Measurements from ENCODE around the gene NGB.

Gene NGB

DNA sequence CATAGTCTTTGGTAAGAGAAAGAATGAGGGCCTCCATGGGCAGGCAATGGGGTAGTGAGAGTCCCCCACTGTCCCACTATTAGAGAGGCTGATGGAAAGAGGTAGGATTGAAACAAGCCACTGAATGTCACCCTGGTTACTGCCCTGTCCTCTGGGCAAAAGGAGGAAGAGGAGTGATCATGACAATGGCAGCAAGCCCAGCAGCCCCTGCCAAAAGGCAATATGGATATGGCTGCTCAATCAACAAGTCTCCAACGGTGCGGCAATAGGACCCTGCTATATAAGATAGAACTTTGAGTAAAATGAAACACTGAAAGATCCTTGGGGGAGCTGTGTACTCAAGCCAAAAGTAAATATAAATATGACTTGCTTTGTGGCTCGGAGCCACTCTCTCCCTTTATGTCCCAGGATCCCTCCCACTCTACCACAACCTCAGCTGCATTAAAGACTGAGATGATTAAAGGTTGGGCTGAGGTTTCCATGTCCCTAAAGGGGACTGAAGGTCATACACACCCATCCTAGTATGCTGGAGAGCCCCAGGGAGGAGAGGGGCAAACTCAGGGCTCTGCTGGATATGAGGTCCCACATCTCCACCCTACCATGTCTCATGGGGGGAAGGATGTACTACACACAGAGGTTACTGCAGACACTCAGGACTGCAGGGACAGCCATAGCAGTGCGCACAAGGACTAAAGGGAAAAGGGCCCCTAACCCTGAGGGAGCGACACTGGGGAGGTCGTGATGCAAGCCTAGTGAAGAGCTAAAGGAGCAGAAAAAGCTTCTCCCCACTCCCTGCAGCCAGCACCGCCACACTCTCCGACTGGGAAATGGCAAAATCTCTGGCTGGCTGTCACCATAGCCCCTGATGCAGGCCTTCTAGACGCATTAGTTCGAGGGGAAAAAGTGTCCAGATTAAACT is 43.8 kb upstream of the NGB start:
- Histone ChIP-seq H3K9me3 (ENCODE audit: insufficient read depth, low read depth, low read length) (no peaks in the 10 kb centered on the region), H4K20me1 (ENCODE audit: insufficient read depth, low read length, poor library complexity, severe bottlenecking) (no peaks in the 10 kb centered on the region), H3K79me2 (ENCODE audit: insufficient read depth, low read length) (peaks cover 4% of the 10 kb centered on the region; the same call in 1 of the 2 replicates), H3K4me1 (ENCODE audit: insufficient read depth, low read length, poor library complexity, severe bottlenecking) (peaks cover 19% of the 10 kb centered on the region), H3K9me2 (replicated peaks; ENCODE audit: low read depth, low read length) (no peaks in the 10 kb centered on the region), H3K9ac (ENCODE audit: low read depth, low read length, poor library complexity, severe bottlenecking) (peak overlapping the region; percentile 31), H2AFZ (ENCODE audit: low read length) (no peak overlapping the region), H3F3A (ENCODE audit: low read depth) (no peaks in the 10 kb centered on the region), H3K4me2 (ENCODE audit: low read depth, low read length, poor library complexity, severe bottlenecking) (no peak overlapping the region), H3K36me3 (ENCODE audit: insufficient read depth, low read length) (peaks cover 5% of the 10 kb centered on the region; the same call in 1 of the 2 replicates), H3K27me3 (ENCODE audit: insufficient read depth, low read length, poor library complexity, severe bottlenecking) (no peaks in the 10 kb centered on the region), H3K4me3 (ENCODE audit: low read length, poor library complexity, severe bottlenecking) (no peak overlapping the region)
- TF ChIP-seq, protein P1, sequence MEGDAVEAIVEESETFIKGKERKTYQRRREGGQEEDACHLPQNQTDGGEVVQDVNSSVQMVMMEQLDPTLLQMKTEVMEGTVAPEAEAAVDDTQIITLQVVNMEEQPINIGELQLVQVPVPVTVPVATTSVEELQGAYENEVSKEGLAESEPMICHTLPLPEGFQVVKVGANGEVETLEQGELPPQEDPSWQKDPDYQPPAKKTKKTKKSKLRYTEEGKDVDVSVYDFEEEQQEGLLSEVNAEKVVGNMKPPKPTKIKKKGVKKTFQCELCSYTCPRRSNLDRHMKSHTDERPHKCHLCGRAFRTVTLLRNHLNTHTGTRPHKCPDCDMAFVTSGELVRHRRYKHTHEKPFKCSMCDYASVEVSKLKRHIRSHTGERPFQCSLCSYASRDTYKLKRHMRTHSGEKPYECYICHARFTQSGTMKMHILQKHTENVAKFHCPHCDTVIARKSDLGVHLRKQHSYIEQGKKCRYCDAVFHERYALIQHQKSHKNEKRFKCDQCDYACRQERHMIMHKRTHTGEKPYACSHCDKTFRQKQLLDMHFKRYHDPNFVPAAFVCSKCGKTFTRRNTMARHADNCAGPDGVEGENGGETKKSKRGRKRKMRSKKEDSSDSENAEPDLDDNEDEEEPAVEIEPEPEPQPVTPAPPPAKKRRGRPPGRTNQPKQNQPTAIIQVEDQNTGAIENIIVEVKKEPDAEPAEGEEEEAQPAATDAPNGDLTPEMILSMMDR (conservative IDR thresholded peaks at IDR 0.05; ENCODE audit: low read length): no peak
- no peak for TF ChIP-seq EZH2phosphoT487 (IDR thresholded peaks at IDR 0.05; ENCODE audit: borderline replicate concordance)

DNA sequence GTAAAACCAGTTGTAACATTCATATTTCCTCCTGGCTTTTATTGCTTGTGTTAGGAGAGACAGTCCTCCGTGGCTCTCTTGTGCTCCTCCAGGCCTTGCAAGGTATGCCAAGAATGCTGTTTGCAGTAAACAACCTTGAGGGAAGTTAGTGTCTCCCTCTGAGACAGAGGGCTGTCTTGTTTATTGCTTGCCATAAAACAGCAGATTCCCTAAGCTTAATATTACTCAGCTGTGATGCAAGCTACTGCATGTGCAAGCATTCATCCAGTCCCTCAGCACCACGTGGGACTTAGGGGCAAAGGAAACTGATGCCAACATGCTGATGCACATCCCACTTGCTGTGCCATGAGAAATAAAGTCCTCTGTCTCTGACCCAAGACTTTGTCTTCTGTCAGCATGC is 43.0 kb upstream of the NGB start:
- TF ChIP-seq, protein P1 (conservative IDR thresholded peaks at IDR 0.05; ENCODE audit: low read length): no peak
- no peak for TF ChIP-seq EZH2phosphoT487 (IDR thresholded peaks at IDR 0.05; ENCODE audit: borderline replicate concordance)
- H3K36me3 ChIP-seq (ENCODE audit: insufficient read depth, low read length): peaks cover 5% of the 10 kb centered on the region; the same call in 1 of the 2 replicates
- no peaks in the 10 kb centered on the region for H3K9me3 ChIP-seq (ENCODE audit: insufficient read depth, low read depth, low read length)
- H3K27me3 ChIP-seq (ENCODE audit: insufficient read depth, low read length, poor library complexity, severe bottlenecking): no peaks in the 10 kb centered on the region
- no peak overlapping the region for H3K4me2 ChIP-seq (ENCODE audit: low read depth, low read length, poor library complexity, severe bottlenecking)
- H3K4me3 ChIP-seq (ENCODE audit: low read length, poor library complexity, severe bottlenecking): no peak overlapping the region
- no peak overlapping the region for H2AFZ ChIP-seq (ENCODE audit: low read length)
- no peaks in the 10 kb centered on the region for H4K20me1 ChIP-seq (ENCODE audit: insufficient read depth, low read length, poor library complexity, severe bottlenecking)
- H3K4me1 ChIP-seq (ENCODE audit: insufficient read depth, low read length, poor library complexity, severe bottlenecking): peaks cover 15% of the 10 kb centered on the region
- H3K9ac ChIP-seq (ENCODE audit: low read depth, low read length, poor library complexity, severe bottlenecking): no peak overlapping the region
- no peaks in the 10 kb centered on the region for H3K9me2 ChIP-seq (replicated peaks; ENCODE audit: low read depth, low read length)
- H3F3A ChIP-seq (ENCODE audit: low read depth): no peaks in the 10 kb centered on the region
- no peaks in the 10 kb centered on the region; the same call in 1 of the 2 replicates for H3K79me2 ChIP-seq (ENCODE audit: insufficient read depth, low read length)

DNA sequence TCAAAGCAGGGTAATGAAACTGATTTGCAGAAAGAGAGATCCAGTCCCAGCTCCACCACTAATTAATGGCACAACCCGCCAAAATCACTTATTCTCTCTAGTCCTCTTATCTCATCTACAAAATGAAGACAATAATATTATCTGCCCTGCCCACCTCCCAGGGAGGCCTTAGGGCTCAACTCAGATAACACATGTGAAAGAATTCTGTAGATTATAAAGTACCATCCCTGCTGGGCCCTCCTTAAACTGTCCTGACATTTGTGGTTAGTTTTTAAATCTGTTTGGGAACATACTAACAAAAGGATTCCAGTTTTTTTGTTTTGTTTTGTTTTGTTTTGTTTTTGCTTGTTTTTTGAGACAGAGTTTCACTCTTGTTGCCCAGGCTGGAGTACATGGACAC is 42.4 kb upstream of the NGB start:
- Histone ChIP-seq H2AFZ (ENCODE audit: low read length) (no peak overlapping the region), H3K36me3 (ENCODE audit: insufficient read depth, low read length) (peaks cover 5% of the 10 kb centered on the region; the same call in 1 of the 2 replicates), H4K20me1 (ENCODE audit: insufficient read depth, low read length, poor library complexity, severe bottlenecking) (no peaks in the 10 kb centered on the region), H3K9ac (ENCODE audit: low read depth, low read length, poor library complexity, severe bottlenecking) (no peak overlapping the region), H3K9me2 (replicated peaks; ENCODE audit: low read depth, low read length) (no peaks in the 10 kb centered on the region), H3K79me2 (ENCODE audit: insufficient read depth, low read length) (no peaks in the 10 kb centered on the region; the same call in 1 of the 2 replicates), H3K27me3 (ENCODE audit: insufficient read depth, low read length, poor library complexity, severe bottlenecking) (no peaks in the 10 kb centered on the region), H3K4me1 (ENCODE audit: insufficient read depth, low read length, poor library complexity, severe bottlenecking) (peaks cover 14% of the 10 kb centered on the region), H3K4me3 (ENCODE audit: low read length, poor library complexity, severe bottlenecking) (no peak overlapping the region), H3K4me2 (ENCODE audit: low read depth, low read length, poor library complexity, severe bottlenecking) (no peak overlapping the region), H3K9me3 (ENCODE audit: insufficient read depth, low read depth, low read length) (no peaks in the 10 kb centered on the region), H3F3A (ENCODE audit: low read depth) (no peaks in the 10 kb centered on the region)
- TF ChIP-seq EZH2phosphoT487 (IDR thresholded peaks at IDR 0.05; ENCODE audit: borderline replicate concordance): no peak
- TF ChIP-seq, protein P1 (conservative IDR thresholded peaks at IDR 0.05; ENCODE audit: low read length): no peak

Measured in Loucy (cell line).